H9 (cell line): ENCODE measurements around the gene ZNF396. TPM values are rescaled to one million over a fixed set of nuclear protein-coding genes. Genes with fewer than 3 reads are reported as not detected.

Source experiments
- DNase-seq: peaks from one replicate; pipeline ENCODE4 v3.0.0-alpha.2; 2017
- H2AFZ ChIP-seq: one replicate; pipeline ENCODE4 v1.6.1; 2013; ENCODE audit warnings: mild to moderate bottlenecking, low read length, control low read depth, moderate library complexity
- H2AK5ac ChIP-seq: 2 replicates; pipeline ENCODE4 v1.6.1; 2013; ENCODE audit warnings: low read length, control low read depth, mixed read lengths; ENCODE audit not compliant: insufficient read length
- H2BK120ac ChIP-seq: one replicate; pipeline ENCODE4 v1.6.1; 2013; ENCODE audit warnings: low read depth, mild to moderate bottlenecking, low read length, control low read depth, inconsistent platforms; ENCODE audit not compliant: poor library complexity, severe bottlenecking
- H2BK12ac ChIP-seq: 2 replicates; pipeline ENCODE4 v1.6.1; 2013; ENCODE audit warnings: low read length, control low read depth, mixed read lengths, low read depth; ENCODE audit not compliant: insufficient read length
- H2BK15ac ChIP-seq: 2 replicates; pipeline ENCODE4 v1.6.1; 2013; ENCODE audit warnings: low read depth, low read length, control low read depth
- H2BK20ac ChIP-seq: one replicate; pipeline ENCODE4 v1.6.1; 2013; ENCODE audit warnings: low read depth, mild to moderate bottlenecking, low read length, control low read depth, inconsistent platforms; ENCODE audit not compliant: poor library complexity, severe bottlenecking
- H2BK5ac ChIP-seq: 2 replicates; pipeline ENCODE4 v1.6.1; 2013; ENCODE audit warnings: low read length, control low read depth, mixed read lengths; ENCODE audit not compliant: insufficient read length
- H3K14ac ChIP-seq: 2 replicates; pipeline ENCODE4 v1.6.1; 2013; ENCODE audit warnings: low read length, control low read depth; ENCODE audit not compliant: insufficient read depth
- H3K18ac ChIP-seq: 2 replicates; pipeline ENCODE4 v1.6.1; 2013; ENCODE audit warnings: low read depth, mild to moderate bottlenecking, mixed read lengths, low read length, control low read depth; ENCODE audit not compliant: insufficient read length
- H3K23ac ChIP-seq: 2 replicates; pipeline ENCODE4 v1.6.1; 2013; ENCODE audit warnings: low read length, control low read depth, mixed read lengths, low read depth; ENCODE audit not compliant: insufficient read length
- H3K23me2 ChIP-seq: 2 replicates; pipeline ENCODE4 v1.6.1; 2013; ENCODE audit warnings: low read depth, mild to moderate bottlenecking, mixed read lengths, low read length, control low read depth; ENCODE audit not compliant: insufficient read length, poor library complexity, severe bottlenecking
- H3K27ac ChIP-seq: 2 replicates; pipeline ENCODE4 v1.5.1; 2013; ENCODE audit warnings: low read length, control low read depth, mixed read lengths, low read depth; ENCODE audit not compliant: insufficient read length
- H3K27me3 ChIP-seq: 2 replicates; pipeline ENCODE4 v1.6.1; 2013; ENCODE audit warnings: low read length, control low read depth, inconsistent platforms; ENCODE audit not compliant: insufficient read depth
- H3K4ac ChIP-seq: 2 replicates; pipeline ENCODE4 v1.6.1; 2013; ENCODE audit warnings: low read depth, mild to moderate bottlenecking, control low read depth, inconsistent platforms, low read length, moderate library complexity
- H3K4me1 ChIP-seq: 2 replicates; pipeline ENCODE4 v1.6.1; 2013; ENCODE audit warnings: low read length, control low read depth, inconsistent platforms; ENCODE audit not compliant: insufficient read depth
- H3K4me2 ChIP-seq: 2 replicates; pipeline ENCODE4 v1.6.1; 2013; ENCODE audit warnings: low read length, control low read depth, mixed read lengths; ENCODE audit not compliant: insufficient read length, insufficient read depth
- H3K56ac ChIP-seq: 2 replicates; pipeline ENCODE4 v1.6.1; 2013; ENCODE audit warnings: low read depth, mild to moderate bottlenecking, mixed read lengths, low read length, control low read depth; ENCODE audit not compliant: insufficient read length
- H3K79me1 ChIP-seq: 2 replicates; pipeline ENCODE4 v1.6.1; 2013; ENCODE audit warnings: low read depth, mild to moderate bottlenecking, moderate library complexity, low read length, control low read depth, inconsistent platforms; ENCODE audit not compliant: insufficient read depth, poor library complexity, severe bottlenecking
- H3K79me2 ChIP-seq: 2 replicates; pipeline ENCODE4 v1.6.1; 2013; ENCODE audit warnings: low read length, control low read depth, inconsistent platforms; ENCODE audit not compliant: insufficient read depth
- H3K9ac ChIP-seq: 2 replicates; pipeline ENCODE4 v1.6.1; 2013; ENCODE audit warnings: low read length, control low read depth, mixed read lengths; ENCODE audit not compliant: insufficient read length; ENCODE audit errors: extremely low read depth
- H3K9me3 ChIP-seq: one replicate; pipeline ENCODE4 v1.6.1; 2013; ENCODE audit warnings: low read depth, low read length, inconsistent platforms; ENCODE audit not compliant: control insufficient read depth
- H3T11ph ChIP-seq: one replicate; pipeline ENCODE4 v1.6.1; 2013; ENCODE audit warnings: mild to moderate bottlenecking, low read length, control low read depth, inconsistent platforms
- H4K20me1 ChIP-seq: one replicate; pipeline ENCODE4 v1.6.1; 2013; ENCODE audit not compliant: control insufficient read depth, insufficient read length, insufficient read depth
- H4K5ac ChIP-seq: 2 replicates; pipeline ENCODE4 v1.6.1; 2013; ENCODE audit warnings: low read depth, mild to moderate bottlenecking, mixed read lengths, low read length, control low read depth; ENCODE audit not compliant: insufficient read length
- H4K8ac ChIP-seq: replicated peaks from 2 replicates; pipeline ENCODE4 v1.6.1; 2013; ENCODE audit warnings: low read length, control low read depth, mixed read lengths, low read depth; ENCODE audit not compliant: insufficient read length
- H4K91ac ChIP-seq: 2 replicates; pipeline ENCODE4 v1.6.1; 2013; ENCODE audit warnings: low read depth, mild to moderate bottlenecking, moderate library complexity, mixed read lengths, low read length, control low read depth; ENCODE audit not compliant: insufficient read length
- H3K27ac Mint-ChIP-seq, 3 experiments: 2 replicates in 2 of 3; 3 replicates in 1 of 3; pipeline ENCODE4 v1.8.0; 2020 to 2021; ENCODE audit warnings: mixed read lengths in 3 of 3, mild to moderate bottlenecking in 1 of 3, moderate library complexity in 1 of 3
- H3K27me3 Mint-ChIP-seq: 2 replicates; pipeline ENCODE4 v1.8.0; 2021; ENCODE audit warnings: low read depth, mild to moderate bottlenecking, moderate library complexity, mixed read lengths
- H3K36me3 Mint-ChIP-seq, 3 experiments: 2 replicates in 2 of 3; 3 replicates in 1 of 3; pipeline ENCODE4 v1.8.0; 2020 to 2021; ENCODE audit warnings: low read depth in 3 of 3, mixed read lengths in 3 of 3; ENCODE audit not compliant: insufficient read depth in 1 of 3
- H3K4me1 Mint-ChIP-seq, 2 experiments: 2 replicates each; pipeline ENCODE4 v1.8.0; 2020; ENCODE audit warnings: mixed read lengths in 2 of 2
- H3K4me3 Mint-ChIP-seq, 2 experiments: 2 replicates in 1 of 2; 3 replicates in 1 of 2; pipeline ENCODE4 v1.8.0; 2020 to 2021; ENCODE audit warnings: mild to moderate bottlenecking in 2 of 2, mixed read lengths in 2 of 2, moderate library complexity in 1 of 2
- H3K9me3 Mint-ChIP-seq, 2 experiments: 2 replicates in 1 of 2; 3 replicates in 1 of 2; pipeline ENCODE4 v1.8.0; 2020; ENCODE audit warnings: mild to moderate bottlenecking in 2 of 2, mixed read lengths in 2 of 2, moderate library complexity in 1 of 2
- CTCF ChIP-seq: fragments of 200-600 bp; sonication (generic); conservative IDR thresholded peaks from 3 replicates; pipeline ENCODE4 v1.8.0; 2021; ENCODE audit warnings: antibody characterized with exemption, mild to moderate bottlenecking
- WGBS: extraction: QIAGEN DNeasy Blood & Tissue Kit; methylation state at CpG from one replicate; pipeline ENCODE4 v1.1.7; 2013; ENCODE audit warnings: missing lambda C conversion rate, low lambda C conversion rate, mixed read lengths; ENCODE audit not compliant: insufficient read length; ENCODE audit errors: extremely low coverage; 5-methylcytosine and 5-hydroxymethylcytosine counted together
- total RNA-seq: library from RNA; stranded (reverse); gene quantifications from 2 replicates; pipeline ENCODE4 v1.2.1, GENCODE V29; 2021

ZNF396 gene
- total RNA-seq, 1 experiment from 2014 or later: 1.2 TPM

DNA sequence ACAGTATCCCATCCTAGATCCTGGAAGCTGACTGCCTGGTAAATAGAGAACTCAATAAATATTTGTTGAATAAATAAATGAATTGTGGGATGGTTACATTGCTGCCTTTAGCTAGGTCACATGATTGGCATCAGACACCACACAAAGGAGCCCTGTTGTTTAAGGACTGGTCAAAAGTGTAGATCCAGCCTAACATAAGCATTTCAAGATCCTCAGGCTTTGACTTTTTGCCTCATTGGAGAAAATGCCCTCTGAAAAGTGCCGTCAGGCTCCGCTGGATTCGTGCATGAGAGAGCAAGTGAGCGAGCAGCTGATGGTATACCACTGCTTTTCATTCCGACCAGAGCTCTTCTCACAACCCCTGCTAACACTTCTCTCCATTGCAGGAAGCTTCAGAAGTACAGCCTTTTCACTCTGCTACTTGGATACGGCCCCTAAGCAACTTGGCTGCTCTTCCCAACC lies 31.6 kb downstream of the ZNF396 start:
- no peak for DNase-seq

More for the DNA sequence above, 31.6 kb downstream of the ZNF396 start:
- Histone ChIP-seq H2BK12ac (no peak overlapping the region), H3K14ac (no peak overlapping the region; the same call in 1 of the 2 replicates), H2AK5ac (no peak overlapping the region), H3K4me1 (peaks cover 3% of the 10 kb centered on the region; the same call in 1 of the 2 replicates), H4K91ac (no peak overlapping the region), H2BK5ac (no peak overlapping the region), H3T11ph (no peak overlapping the region), H3K56ac (no peak overlapping the region), H4K8ac (no peak overlapping the region), H3K23ac (no peak overlapping the region), H3K79me2 (peaks cover 15% of the 10 kb centered on the region; the same call in 1 of the 2 replicates), H4K5ac (no peak overlapping the region), H3K4me2 (no peak overlapping the region), H2BK15ac (no peak overlapping the region), H3K23me2 (peaks cover 6% of the 10 kb centered on the region), H2BK120ac (no peak overlapping the region), H3K18ac (no peak overlapping the region), H2BK20ac (no peak overlapping the region), H3K9me3 (no peaks in the 10 kb centered on the region), H2AFZ (peak overlapping the region; percentile 7), H3K27me3 (no peaks in the 10 kb centered on the region), H3K4ac (no peak overlapping the region), H3K79me1 (no peaks in the 10 kb centered on the region), H3K9ac (no peak overlapping the region), H3K27ac (no peak overlapping the region), H4K20me1 (no peaks in the 10 kb centered on the region)
- H3K9me3 Mint-ChIP-seq: no peaks in the 10 kb centered on the region; a peak in 1 of 5 replicates
- WGBS: no CpG with 5 or more reads among the region's 6 CpGs
- TF ChIP-seq CTCF: no peak
- H3K27ac Mint-ChIP-seq: 0 out of 7 replicates have a peak overlapping the region, but pooled peaks of 1 of the 3 experiments have one; percentile 74
- H3K4me1 Mint-ChIP-seq: peaks cover 16 to 19% of the 10 kb centered on the region in 2 experiments
- peaks cover under 1 to 4% (median 3%) of the 10 kb centered on the region in 3 experiments; a peak in 4 of 7 replicates for H3K36me3 Mint-ChIP-seq
- H3K4me3 Mint-ChIP-seq: peak overlapping the region; percentile 95 to 99
- H3K27me3 Mint-ChIP-seq: no peaks in the 10 kb centered on the region
